GM10266 (cell line): ENCODE results near the gene KCNQ1.

Experiments
- DNase-seq: peaks from one replicate; pipeline ENCODE4 v3.0.0; 2012; ENCODE audit errors: extremely low spot score
- TF ChIP-seq, protein P1 (sequence below): IDR thresholded peaks from 2 replicates; pipeline ENCODE4 v1.5.1; 2012; ENCODE audit warnings: mild to moderate bottlenecking, low read depth; ENCODE audit not compliant: control insufficient read depth, insufficient read depth; ENCODE audit errors: missing control alignments

The KCNQ1 gene

DNA sequence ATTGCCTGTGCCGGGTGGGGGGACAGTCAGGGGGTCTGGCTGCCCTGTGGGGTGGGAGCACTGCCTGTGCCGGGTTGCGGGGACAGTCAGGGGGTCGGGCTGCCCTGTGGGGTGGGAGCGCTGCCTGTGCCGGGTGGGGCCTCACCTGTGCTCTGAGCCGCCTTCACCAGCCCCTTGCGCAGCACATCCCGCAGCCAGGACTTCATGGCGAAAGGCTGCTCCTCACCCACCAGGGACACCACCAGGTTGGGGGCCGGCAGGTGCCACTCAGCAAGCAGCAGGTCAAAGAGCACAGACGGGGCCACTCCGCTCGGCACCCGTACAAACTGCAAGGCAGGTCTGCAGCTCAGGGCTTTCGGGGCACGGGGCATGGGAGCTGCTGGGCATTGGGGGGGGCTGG is 22.8 kb upstream of the KCNQ1 start:
- TF ChIP-seq, protein P1, sequence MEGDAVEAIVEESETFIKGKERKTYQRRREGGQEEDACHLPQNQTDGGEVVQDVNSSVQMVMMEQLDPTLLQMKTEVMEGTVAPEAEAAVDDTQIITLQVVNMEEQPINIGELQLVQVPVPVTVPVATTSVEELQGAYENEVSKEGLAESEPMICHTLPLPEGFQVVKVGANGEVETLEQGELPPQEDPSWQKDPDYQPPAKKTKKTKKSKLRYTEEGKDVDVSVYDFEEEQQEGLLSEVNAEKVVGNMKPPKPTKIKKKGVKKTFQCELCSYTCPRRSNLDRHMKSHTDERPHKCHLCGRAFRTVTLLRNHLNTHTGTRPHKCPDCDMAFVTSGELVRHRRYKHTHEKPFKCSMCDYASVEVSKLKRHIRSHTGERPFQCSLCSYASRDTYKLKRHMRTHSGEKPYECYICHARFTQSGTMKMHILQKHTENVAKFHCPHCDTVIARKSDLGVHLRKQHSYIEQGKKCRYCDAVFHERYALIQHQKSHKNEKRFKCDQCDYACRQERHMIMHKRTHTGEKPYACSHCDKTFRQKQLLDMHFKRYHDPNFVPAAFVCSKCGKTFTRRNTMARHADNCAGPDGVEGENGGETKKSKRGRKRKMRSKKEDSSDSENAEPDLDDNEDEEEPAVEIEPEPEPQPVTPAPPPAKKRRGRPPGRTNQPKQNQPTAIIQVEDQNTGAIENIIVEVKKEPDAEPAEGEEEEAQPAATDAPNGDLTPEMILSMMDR, result no peak
- DNase-seq, result no peak

DNA sequence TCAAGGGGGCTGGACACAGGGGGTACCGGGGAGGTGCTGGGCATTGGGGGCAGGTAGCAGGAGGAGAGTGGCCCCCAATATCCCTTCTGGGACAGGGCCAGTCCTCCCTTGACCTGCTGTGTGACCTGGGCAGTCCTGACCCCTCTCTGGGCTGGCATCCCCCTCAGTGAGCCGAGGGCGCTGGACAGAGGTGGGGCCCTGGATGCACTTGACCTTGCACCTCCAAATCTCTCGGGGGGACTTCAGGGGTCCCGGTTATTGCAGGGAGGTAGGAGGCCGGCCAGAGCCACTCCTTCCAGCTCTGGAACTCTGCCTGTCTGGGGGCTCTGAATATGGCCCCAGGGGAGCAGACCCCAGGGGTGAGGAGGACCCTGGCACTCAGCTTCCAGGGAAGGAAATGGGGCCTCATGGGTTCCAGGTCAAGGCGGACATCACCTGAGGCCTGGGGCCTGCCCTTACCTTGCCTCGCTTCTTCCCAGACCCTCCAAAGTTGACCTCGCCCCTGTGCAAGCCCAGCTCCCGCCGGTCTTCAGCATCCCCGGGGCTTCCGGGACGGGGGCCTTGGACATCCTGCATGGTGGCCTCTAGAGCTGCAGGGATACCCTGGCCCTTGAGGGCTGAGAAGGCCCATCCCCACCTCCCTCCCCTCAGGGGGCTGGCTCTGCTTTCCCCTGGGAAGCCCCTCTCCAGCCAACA is 22.2 kb upstream of the KCNQ1 start:
- DNase-seq, result no peak

GRCh38 chr11:2423157-2424025 is 21.4 kb upstream of the KCNQ1 start:
- no peak for DNase-seq
- TF ChIP-seq, protein P1, result no peak

More for the DNA sequence above, 22.2 kb upstream of the KCNQ1 start:
- TF ChIP-seq, protein P1, result no peak

DNA sequence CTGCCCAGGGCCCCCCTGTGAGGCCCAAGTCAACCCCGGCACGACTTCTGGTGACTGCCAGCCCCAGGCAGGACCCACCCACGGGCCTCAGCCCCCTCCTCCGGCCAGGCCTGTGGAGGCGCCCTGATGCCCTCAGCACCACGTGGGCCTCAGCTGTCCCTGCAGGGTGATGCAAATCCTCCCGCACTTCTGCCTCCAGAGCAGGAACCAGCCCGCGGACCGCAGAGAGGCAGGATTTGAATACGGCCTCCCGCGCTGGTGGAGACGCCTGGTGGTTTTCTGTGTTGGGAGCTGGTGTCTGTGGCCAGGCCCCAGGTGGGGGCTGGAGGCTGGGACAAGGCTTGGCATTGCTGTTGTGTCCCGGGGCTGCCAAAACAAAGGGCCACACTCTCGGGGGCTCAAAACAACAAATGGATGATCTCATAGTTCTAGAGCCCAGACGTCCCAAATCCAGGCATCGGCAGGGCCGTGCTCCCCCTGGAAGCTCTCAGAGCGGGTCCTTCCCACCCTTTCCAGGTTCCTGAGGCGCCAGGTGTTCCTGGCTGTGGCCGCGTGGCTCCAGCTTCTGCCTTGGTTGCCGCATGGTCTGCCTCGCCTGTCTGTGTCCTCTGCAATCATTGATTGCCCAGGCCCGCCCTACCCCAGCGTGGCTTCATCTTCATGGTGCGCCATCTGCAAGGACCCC is 19.9 kb upstream of the KCNQ1 start:
- DNase-seq, result no peak
- TF ChIP-seq, protein P1, result no peak

GRCh38 chr11:2425506-2425905 is 19.3 kb upstream of the KCNQ1 start:
- no peak for DNase-seq
- TF ChIP-seq, protein P1, result no peak

DNA sequence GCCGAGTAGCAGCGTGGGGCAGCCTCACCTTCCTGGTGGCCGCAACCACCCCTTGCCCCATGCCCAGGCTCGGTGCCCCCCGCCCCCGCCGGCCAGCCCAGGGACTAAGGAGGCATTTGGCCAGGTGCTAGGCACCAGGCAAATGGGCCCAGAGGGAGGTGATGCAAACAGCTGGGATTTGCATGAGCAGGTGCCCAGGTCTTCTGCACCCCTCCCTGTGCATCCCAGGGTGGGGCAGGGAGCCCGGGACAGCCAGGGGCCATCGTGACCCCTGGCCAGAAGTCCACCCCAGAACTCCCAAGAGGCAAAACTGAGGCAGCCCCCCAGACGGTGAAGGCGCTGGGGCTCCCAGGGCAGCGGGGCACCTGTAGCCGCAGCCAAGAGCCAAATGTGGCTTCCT is 18.6 kb upstream of the KCNQ1 start:
- TF ChIP-seq, protein P1, result no peak
- no peak for DNase-seq
